HCT116 (cell line): ENCODE data around the gene USP48. TPM values are rescaled to one million over a fixed set of nuclear protein-coding genes. Genes with fewer than 3 reads are reported as not detected.

ENCODE experiments used
- ATAC-seq: fragments of 200-7000 bp; cut with Tn5 transposase; 2 replicates; pipeline ENCODE4 v1.9.1; 2020; ENCODE audit warnings: mild to moderate bottlenecking, moderate library complexity
- BruUV-seq: library from RNA; stranded (reverse); fragments of 400-500 nt; replicated peaks from 2 replicates; lab custom pipeline; 2021; lab: Mats Ljungman, UMichigan
- CTCF ChIA-PET: fragments of 300-600 bp; sonication (Branson Sonifier 250); formaldehyde crosslinking; loops from one replicate; lab custom pipeline; 2021; ENCODE audit warnings: antibody characterized with exemption; lab: Charles Lee
- POLR2A ChIA-PET: fragments of 300-600, 350-600 bp; sonication (Branson Sonifier 250); formaldehyde crosslinking; loops from one replicate; lab custom pipeline; 2021; ENCODE audit warnings: antibody characterized with exemption; lab: Charles Lee
- RAD21 ChIA-PET, 2 experiments: fragments of 300-600 bp; sonication (Branson Sonifier 250); formaldehyde crosslinking; loops; one replicate each; lab custom pipeline; 2023; ENCODE audit warnings: low total read pairs in 2 of 2; ENCODE audit not compliant: uncharacterized antibody in 2 of 2, unreplicated experiment in 2 of 2, low non-redundant PET in 1 of 2; lab: Charles Lee
- DNase-seq: peaks from one replicate; pipeline ENCODE4 v3.0.0-alpha.2; 2010; ENCODE audit warnings: low read depth, low spot score
- H2AFZ ChIP-seq: fragments of 200-600 bp; shearing (Covaris generic), sonication (generic); 2 replicates; pipeline ENCODE4 v1.6.1; 2017; ENCODE audit warnings: low read depth, mixed run types, mixed read lengths, antibody characterized with exemption, low read length; ENCODE audit not compliant: poor library complexity, severe bottlenecking
- H3K27ac ChIP-seq: 2 replicates; pipeline ENCODE4 v1.5.1; 2012; ENCODE audit warnings: low read depth, low read length
- H3K27me3 ChIP-seq: fragments of 200-600 bp; sonication (generic); 2 replicates; pipeline ENCODE4 v1.6.1; 2016; ENCODE audit warnings: mixed run types, low read length, mixed read lengths; ENCODE audit not compliant: insufficient read depth
- H3K36me3 ChIP-seq, 2 experiments: fragments of 200-500 bp in 1 of 2; fragments of 200-600 bp in 1 of 2; sonication (Bioruptor generic) in 1 of 2; sonication (generic) in 1 of 2; 2 replicates each; pipeline versions ENCODE4 v1.5.1 to v1.6.1; 2014 to 2016; ENCODE audit warnings: low read length in 2 of 2, inconsistent platforms in 1 of 2, mixed read lengths in 1 of 2, mixed run types in 1 of 2; ENCODE audit not compliant: insufficient read depth in 2 of 2, control insufficient read depth in 1 of 2
- H3K4me1 ChIP-seq, 2 experiments: fragments of 200-600 bp in 1 of 2; sonication (generic) in 1 of 2; 2 replicates each; pipeline versions ENCODE4 v1.5.1 to v1.6.1; 2012 to 2017; ENCODE audit warnings: low read length in 2 of 2, inconsistent platforms in 1 of 2, mild to moderate bottlenecking in 1 of 2, mixed read lengths in 1 of 2, mixed run types in 1 of 2, moderate library complexity in 1 of 2; ENCODE audit not compliant: insufficient read depth in 2 of 2, control insufficient read depth in 1 of 2
- H3K4me2 ChIP-seq: fragments of 200-600 bp; sonication (generic); 2 replicates; pipeline ENCODE4 v1.6.1; 2017; ENCODE audit warnings: mixed run types, low read length, mixed read lengths
- H3K4me3 ChIP-seq, 2 experiments: fragments of 200-600 bp in 1 of 2; sonication (generic) in 1 of 2; replicated peaks in 1 of 2; 2 replicates each; pipeline ENCODE4 v1.5.1; 2011 to 2016; ENCODE audit warnings: low read length in 2 of 2, control low read depth in 1 of 2, low read depth in 1 of 2, mild to moderate bottlenecking in 1 of 2, mixed read lengths in 1 of 2, mixed run types in 1 of 2
- H3K79me2 ChIP-seq: fragments of 200-600 bp; sonication (generic); 2 replicates; pipeline ENCODE4 v1.6.1; 2017; ENCODE audit warnings: mild to moderate bottlenecking, mixed run types, low read length, moderate library complexity, mixed read lengths; ENCODE audit not compliant: insufficient read depth
- H3K9ac ChIP-seq: fragments of 200-600 bp; sonication (generic); 2 replicates; pipeline ENCODE4 v1.6.1; 2016; ENCODE audit warnings: low read length, mixed read lengths
- H3K9me2 ChIP-seq: fragments of 200-600 bp; sonication (generic), shearing (Covaris generic); 2 replicates; pipeline ENCODE4 v1.6.1; 2017; ENCODE audit warnings: mixed run types, mild to moderate bottlenecking, moderate library complexity; ENCODE audit not compliant: insufficient read depth
- H3K9me3 ChIP-seq, 2 experiments: fragments of 200-500 bp in 1 of 2; fragments of 200-600 bp in 1 of 2; sonication (Bioruptor generic) in 1 of 2; sonication (generic) in 1 of 2; 2 replicates each; pipeline ENCODE4 v1.6.1; 2014 to 2017; ENCODE audit warnings: low read length in 2 of 2, mixed read lengths in 2 of 2, inconsistent platforms in 1 of 2, low read depth in 1 of 2, mild to moderate bottlenecking in 1 of 2, mixed run types in 1 of 2, moderate library complexity in 1 of 2; ENCODE audit not compliant: control insufficient read depth in 1 of 2, insufficient read depth in 1 of 2
- H4K20me1 ChIP-seq: fragments of 200-600 bp; sonication (generic), shearing (Covaris generic); 2 replicates; pipeline ENCODE4 v1.6.1; 2017; ENCODE audit warnings: mixed run types, mild to moderate bottlenecking, moderate library complexity; ENCODE audit not compliant: insufficient read depth
- ATF3 ChIP-seq: IDR thresholded peaks from 2 replicates; pipeline ENCODE4 v1.6.1; 2012
- CBX3 ChIP-seq: IDR thresholded peaks from 2 replicates; pipeline ENCODE4 v1.6.1; 2012; ENCODE audit warnings: low read depth
- CEBPB ChIP-seq: IDR thresholded peaks from 2 replicates; pipeline ENCODE4 v1.6.1; 2012; ENCODE audit warnings: low read depth
- CTCF ChIP-seq, 3 experiments: fragments of 200-600 bp in 1 of 3; sonication (generic) in 1 of 3; IDR thresholded peaks in 2 of 3; conservative IDR thresholded peaks in 1 of 3; 2 replicates each; pipeline ENCODE4 v1.5.1; 2012 to 2017; ENCODE audit warnings: low read depth in 2 of 3, low read length in 2 of 3, antibody characterized with exemption in 1 of 3, borderline replicate concordance in 1 of 3, control low read depth in 1 of 3, mild to moderate bottlenecking in 1 of 3, mixed read lengths in 1 of 3, mixed run types in 1 of 3, moderate library complexity in 1 of 3; ENCODE audit not compliant: insufficient read depth in 1 of 3
- EGR1 ChIP-seq: IDR thresholded peaks from 2 replicates; pipeline ENCODE4 v1.6.1; 2012; ENCODE audit warnings: low read depth
- ELF1 ChIP-seq: IDR thresholded peaks from 2 replicates; pipeline ENCODE4 v1.6.1; 2012; ENCODE audit warnings: low read depth, borderline replicate concordance
- EZH2 ChIP-seq: fragments of 200-600 bp; sonication (generic); IDR thresholded peaks from 2 replicates; pipeline ENCODE4 v1.6.1; 2017; ENCODE audit warnings: antibody characterized with exemption, mixed run types
- EZH2phosphoT487 ChIP-seq: fragments of 200-600 bp; IDR thresholded peaks from 2 replicates; pipeline ENCODE4 v1.6.1; 2018; ENCODE audit warnings: antibody characterized with exemption, borderline replicate concordance
- FOSL1 ChIP-seq: IDR thresholded peaks from 2 replicates; pipeline ENCODE4 v1.6.1; 2012; ENCODE audit warnings: low read depth
- JUND ChIP-seq: IDR thresholded peaks from 2 replicates; pipeline ENCODE4 v1.6.1; 2012
- MAX ChIP-seq: IDR thresholded peaks from 2 replicates; pipeline ENCODE4 v1.6.1; 2012
- POLR2A ChIP-seq: IDR thresholded peaks from 2 replicates; pipeline ENCODE4 v1.7.0; 2011; ENCODE audit warnings: borderline replicate concordance; ENCODE audit not compliant: insufficient read depth, insufficient read length; ENCODE audit errors: extremely low read depth
- POLR2AphosphoS5 ChIP-seq: IDR thresholded peaks from 2 replicates; pipeline ENCODE4 v1.6.1; 2011; ENCODE audit warnings: mild to moderate bottlenecking, low read depth, low read length, moderate library complexity
- RAD21 ChIP-seq: IDR thresholded peaks from 2 replicates; pipeline ENCODE4 v1.6.1; 2012; ENCODE audit warnings: low read depth, mild to moderate bottlenecking
- REST ChIP-seq: IDR thresholded peaks from 2 replicates; pipeline ENCODE4 v1.6.1; 2012; ENCODE audit warnings: low read depth
- SRF ChIP-seq: IDR thresholded peaks from 2 replicates; pipeline ENCODE4 v1.6.1; 2012; ENCODE audit warnings: low read depth
- YY1 ChIP-seq: IDR thresholded peaks from 2 replicates; pipeline ENCODE4 v1.6.1; 2011; ENCODE audit warnings: low read length, low read depth, moderate library complexity, mild to moderate bottlenecking; ENCODE audit not compliant: insufficient replicate concordance; ENCODE audit errors: extremely low read depth
- ZBTB33 ChIP-seq: IDR thresholded peaks from 2 replicates; pipeline ENCODE4 v1.6.1; 2011; ENCODE audit warnings: mild to moderate bottlenecking, low read length, moderate library complexity; ENCODE audit not compliant: insufficient replicate concordance; ENCODE audit errors: extremely low read depth
- ZFX ChIP-seq: fragments of 450-650 bp; IDR thresholded peaks from 2 replicates; pipeline ENCODE4 v1.6.1; 2017
- ZNF274 ChIP-seq: fragments of 200-500 bp; sonication (Bioruptor generic); IDR thresholded peaks from 2 replicates; pipeline ENCODE4 v1.6.1; 2014; ENCODE audit warnings: mild to moderate bottlenecking, low read depth, low read length, inconsistent platforms
- intact Hi-C: fragments of 100-400 bp; cut with micrococcal nuclease; formaldehyde crosslinking; loops from 2 replicates; pipeline ENCODE4 v1.10.0; 2022
- total RNA-seq: library from RNA; stranded (reverse); gene quantifications from one replicate; pipeline ENCODE4 v1.2.1, GENCODE V29; 2021; ENCODE audit not compliant: unreplicated experiment

Gene USP48
- total RNA-seq, 1 experiment from 2014 or later: 54.8 TPM

GRCh38 chr1:21636029-21636428, 146.9 kb downstream of the USP48 start:
- Histone ChIP-seq H3K4me2 (no peak overlapping the region), H3K9me3 (no peaks in the 10 kb centered on the region), H3K79me2 (no peaks in the 10 kb centered on the region), H4K20me1 (no peaks in the 10 kb centered on the region), H3K4me1 (peaks cover 31 to 41% of the 10 kb centered on the region in 2 experiments), H3K27ac (no peak overlapping the region), H3K4me3 (no peak overlapping the region), H3K27me3 (no peaks in the 10 kb centered on the region), H3K9ac (no peak overlapping the region), H3K9me2 (no peaks in the 10 kb centered on the region), H2AFZ (no peak overlapping the region), H3K36me3 (no peaks in the 10 kb centered on the region)
- ChIA-PET POLR2A (no interaction called here), CTCF (no interaction called here)
- intact Hi-C loops: no loop called here
- no TSS peak for BruUV-seq
- ATAC-seq: no peak
- no peak for DNase-seq
- TF ChIP-seq EGR1: no peak
- no peak for TF ChIP-seq EZH2
- TF ChIP-seq RAD21: no peak
- TF ChIP-seq REST: no peak
- TF ChIP-seq ELF1: no peak
- no peak for TF ChIP-seq CEBPB
- TF ChIP-seq JUND: no peak
- TF ChIP-seq EZH2phosphoT487: no peak
- no peak for TF ChIP-seq SRF
- TF ChIP-seq YY1: no peak
- TF ChIP-seq CBX3: no peak
- no peak for TF ChIP-seq ZFX
- TF ChIP-seq POLR2AphosphoS5: no peak
- no peak for TF ChIP-seq ATF3
- TF ChIP-seq POLR2A: no peak
- TF ChIP-seq ZBTB33: no peak
- no peak for TF ChIP-seq MAX
- TF ChIP-seq CTCF (IDR thresholded peaks at IDR 0.05 in 2 of 3, conservative IDR thresholded peaks at IDR 0.05 in 1 of 3; ENCODE audit: borderline replicate concordance in 1 of 3, insufficient read depth in 1 of 3, low read depth in 2 of 3, low read length in 2 of 3): no peak
- TF ChIP-seq FOSL1: no peak
- TF ChIP-seq ZNF274: no peak
- TF ChIP-seq, all 23 proteins: peak for 0
- RAD21 ChIA-PET: no interaction called here
